Measurements from ENCODE around the gene APOBEC3F.

APOBEC3F gene

DNA sequence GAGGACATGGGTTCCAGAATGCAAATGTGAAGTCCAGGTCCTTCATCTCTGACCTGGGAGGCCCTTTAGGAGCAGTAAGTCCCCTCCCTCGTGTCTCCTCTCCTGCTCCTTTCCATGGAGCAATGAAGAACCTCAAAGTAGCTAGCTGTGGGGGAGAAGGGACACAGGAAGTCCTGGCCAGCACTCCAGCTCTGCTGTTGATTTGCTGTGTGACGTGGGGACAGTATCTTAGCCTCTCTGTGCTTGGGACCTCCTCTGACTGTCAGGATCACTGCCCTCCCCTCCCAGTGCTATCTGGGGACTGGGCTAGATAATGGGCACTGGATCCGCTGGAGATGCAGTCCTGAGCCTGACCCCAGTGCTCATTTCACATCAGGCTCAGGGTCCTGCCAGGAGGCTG lies 55.3 kb downstream of the APOBEC3F start:
- no peak for DNase-seq

DNA sequence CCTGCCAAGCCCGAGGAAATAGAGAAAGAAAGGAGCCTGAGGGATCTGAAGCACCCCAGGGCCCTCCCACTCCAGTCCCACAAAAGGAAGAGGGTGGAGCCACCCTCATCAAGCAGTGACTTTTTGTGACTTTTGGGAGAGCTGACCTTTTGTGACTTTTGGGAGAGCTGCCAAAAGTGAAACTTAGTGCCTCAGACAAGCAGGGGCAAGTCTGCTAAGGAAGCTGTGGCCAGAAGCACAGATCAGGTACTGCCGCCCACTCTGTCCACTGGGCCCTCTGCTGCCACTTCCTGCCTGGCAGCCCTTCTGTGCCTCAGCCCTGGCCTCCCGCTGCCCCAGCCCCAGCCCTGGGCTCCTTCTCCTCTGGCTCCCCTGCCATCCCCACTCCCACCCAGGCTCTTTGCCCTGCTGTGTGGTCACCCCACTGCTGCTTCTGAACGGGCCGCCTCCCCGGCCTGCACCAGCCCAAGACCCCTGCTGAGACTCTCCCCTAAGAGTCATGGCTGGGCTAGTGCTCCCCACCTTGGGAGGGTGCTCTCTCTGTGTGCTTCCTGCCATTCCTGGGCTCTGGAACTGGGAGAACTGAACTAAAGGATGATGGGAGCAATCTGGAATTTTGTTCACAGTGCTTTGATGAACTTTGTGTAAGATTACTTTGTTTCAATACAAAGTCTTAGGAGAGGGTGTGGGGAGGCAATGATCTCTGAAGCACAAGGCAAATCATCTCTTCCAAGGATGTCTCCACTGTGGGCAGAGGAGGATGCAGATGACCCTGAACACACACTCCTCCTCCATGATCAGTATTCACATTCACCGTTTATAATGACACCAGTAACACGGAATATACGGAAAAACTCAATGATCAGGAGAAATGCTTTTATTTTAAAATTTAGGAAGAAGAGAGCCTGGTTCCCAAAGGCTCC lies 56.7 kb downstream of the APOBEC3F start, which contains the start of gene APOBEC3H:
Gene APOBEC3H (plus strand): TSS at position 147 of the 923 bp plus-strand sequence. CDS start 3,035 bp downstream, outside the sequence.
- no peak for DNase-seq

DNA sequence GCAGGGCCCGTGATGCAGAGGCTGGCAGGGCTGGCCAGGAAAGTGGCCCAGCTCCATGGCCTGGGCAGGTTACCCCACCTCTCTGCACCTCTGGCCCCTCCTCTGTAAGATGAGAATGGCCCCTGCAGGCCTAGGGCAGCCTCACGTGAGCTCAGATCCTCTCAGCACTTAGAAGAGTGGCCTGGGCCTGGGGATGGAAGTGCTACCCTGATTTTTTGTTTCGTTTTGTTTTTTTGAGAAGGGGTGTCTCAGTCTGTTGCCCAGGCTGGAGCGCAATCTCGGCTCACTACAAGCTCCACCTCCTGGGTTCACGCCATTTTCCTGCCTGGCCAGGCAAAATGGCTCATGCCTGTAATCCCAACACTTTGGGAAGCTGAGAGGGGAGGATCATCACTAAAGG lies 57.4 kb downstream of the APOBEC3F start:
- no peak for DNase-seq

DNA sequence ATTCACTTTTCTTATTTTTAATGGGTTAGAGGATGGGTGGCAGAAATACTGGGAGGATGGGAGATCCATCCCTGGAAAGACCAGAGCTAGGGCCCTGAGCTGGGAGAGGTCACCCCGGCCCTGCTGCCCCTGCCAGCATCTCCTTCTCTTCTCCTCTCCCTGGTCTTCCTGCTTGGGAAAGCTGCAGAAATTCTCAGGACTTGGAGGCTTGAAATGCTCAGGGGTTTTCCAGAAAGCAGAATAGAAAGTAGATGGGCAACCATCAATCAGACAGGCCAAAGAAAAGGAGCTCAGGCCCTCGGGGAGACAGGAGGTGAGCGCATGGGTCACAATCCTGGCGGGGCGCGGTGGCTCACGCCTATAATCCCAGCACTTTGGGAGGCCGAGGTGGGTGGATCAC lies 57.9 kb downstream of the APOBEC3F start:
- DNase-seq = no peak

DNA sequence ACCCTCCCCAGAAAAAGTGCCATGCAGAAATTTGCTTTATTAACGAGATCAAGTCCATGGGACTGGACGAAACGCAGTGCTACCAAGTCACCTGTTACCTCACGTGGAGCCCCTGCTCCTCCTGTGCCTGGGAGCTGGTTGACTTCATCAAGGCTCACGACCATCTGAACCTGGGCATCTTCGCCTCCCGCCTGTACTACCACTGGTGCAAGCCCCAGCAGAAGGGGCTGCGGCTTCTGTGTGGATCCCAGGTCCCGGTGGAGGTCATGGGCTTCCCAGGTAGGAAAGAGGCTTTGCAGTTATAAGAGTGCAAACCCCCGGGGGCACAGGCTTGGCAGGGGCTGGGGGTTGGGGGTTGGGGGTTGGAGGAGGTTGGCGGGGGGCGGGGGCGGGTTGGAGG lies 60.6 kb downstream of the APOBEC3F start:
- no peak for DNase-seq

DNA sequence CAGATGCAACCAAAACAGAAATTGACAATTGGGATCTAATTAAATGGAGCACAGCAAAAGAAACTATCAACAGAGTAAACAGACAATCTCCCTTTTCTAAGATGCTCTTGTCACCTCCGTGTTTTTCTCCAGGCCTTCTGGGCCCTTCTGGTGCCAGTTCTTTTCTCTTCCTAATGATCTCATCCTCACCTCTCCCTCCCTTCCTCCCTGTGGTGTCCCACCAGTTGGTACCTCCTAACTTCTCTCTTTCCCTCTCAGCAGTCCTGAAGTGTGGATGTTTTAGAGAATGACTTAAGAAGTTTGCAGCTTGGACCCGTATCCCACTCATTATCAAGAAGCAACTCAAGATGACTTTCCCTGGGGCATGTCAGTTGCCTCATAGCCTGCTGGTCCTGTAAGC lies 62.8 kb downstream of the APOBEC3F start:
- DNase-seq = no peak
